Neuronal stem cell (in vitro differentiated cells): ENCODE measurements around the gene THAP11.

ENCODE experiments used
- DNase-seq: peaks from one replicate; pipeline ENCODE4 v3.0.0-alpha.2; 2013; ENCODE audit warnings: low spot score
- H2AFZ ChIP-seq: one replicate; pipeline ENCODE4 v1.6.1; 2013; ENCODE audit warnings: mild to moderate bottlenecking, low read length, inconsistent platforms
- H2AK5ac ChIP-seq: 2 replicates; pipeline ENCODE4 v1.6.1; 2013; ENCODE audit warnings: low read depth, mild to moderate bottlenecking, inconsistent platforms, low read length, moderate library complexity, mixed read lengths
- H2BK120ac ChIP-seq: 2 replicates; pipeline ENCODE4 v1.6.1; 2013; ENCODE audit warnings: low read depth, mild to moderate bottlenecking, inconsistent platforms, low read length, moderate library complexity, mixed read lengths
- H2BK12ac ChIP-seq: one replicate; pipeline ENCODE4 v1.6.1; 2013; ENCODE audit warnings: low read length, inconsistent platforms
- H2BK15ac ChIP-seq: 2 replicates; pipeline ENCODE4 v1.6.1; 2013; ENCODE audit warnings: mild to moderate bottlenecking, low read length, inconsistent platforms, mixed read lengths
- H2BK5ac ChIP-seq: one replicate; pipeline ENCODE4 v1.6.1; 2013; ENCODE audit warnings: inconsistent platforms, mild to moderate bottlenecking, low read length, moderate library complexity
- H3K14ac ChIP-seq: one replicate; pipeline ENCODE4 v1.6.1; 2013; ENCODE audit warnings: low read length, inconsistent platforms
- H3K18ac ChIP-seq: 2 replicates; pipeline ENCODE4 v1.6.1; 2013; ENCODE audit warnings: low read length, inconsistent platforms
- H3K23ac ChIP-seq: 2 replicates; pipeline ENCODE4 v1.6.1; 2013; ENCODE audit warnings: low read depth, mild to moderate bottlenecking, mixed read lengths, low read length, inconsistent platforms; ENCODE audit not compliant: poor library complexity
- H3K27ac ChIP-seq: replicated peaks from 3 replicates; pipeline ENCODE4 v1.5.1; 2013; ENCODE audit warnings: low read length, inconsistent platforms
- H3K27me3 ChIP-seq, 3 experiments: 2 replicates each; pipeline ENCODE4 v1.6.1; 2013; ENCODE audit warnings: low read length in 3 of 3, mild to moderate bottlenecking in 2 of 3, inconsistent platforms in 1 of 3, low read depth in 1 of 3, mixed read lengths in 1 of 3, moderate library complexity in 1 of 3; ENCODE audit not compliant: control insufficient read depth in 3 of 3, insufficient read depth in 3 of 3
- H3K36me3 ChIP-seq, 2 donors: replicated peaks in 1 of 2; 2 replicates each; pipeline ENCODE4 v1.6.1; 2013; ENCODE audit warnings: low read length in 2 of 2; ENCODE audit not compliant: control insufficient read depth in 2 of 2, insufficient read depth in 2 of 2
- H3K4ac ChIP-seq: 2 replicates; pipeline ENCODE4 v1.6.1; 2013; ENCODE audit warnings: inconsistent platforms, mild to moderate bottlenecking, low read length, moderate library complexity
- H3K4me1 ChIP-seq, 2 donors: 1 replicate in 1 of 2; 2 replicates in 1 of 2; pipeline ENCODE4 v1.6.1; 2013; ENCODE audit warnings: low read length in 2 of 2, low read depth in 1 of 2; ENCODE audit not compliant: control insufficient read depth in 2 of 2, insufficient read depth in 1 of 2
- H3K4me2 ChIP-seq: one replicate; pipeline ENCODE4 v1.6.1; 2013; ENCODE audit warnings: mild to moderate bottlenecking, low read length, inconsistent platforms; ENCODE audit not compliant: insufficient read depth, poor library complexity, severe bottlenecking
- H3K4me3 ChIP-seq, 2 donors: 2 replicates each; pipeline ENCODE4 v1.5.1; 2013; ENCODE audit warnings: low read length in 2 of 2, mild to moderate bottlenecking in 2 of 2, inconsistent platforms in 1 of 2, moderate library complexity in 1 of 2
- H3K79me1 ChIP-seq: one replicate; pipeline ENCODE4 v1.6.1; 2013; ENCODE audit warnings: low read depth, mild to moderate bottlenecking, inconsistent platforms, low read length, moderate library complexity
- H3K9ac ChIP-seq: one replicate; pipeline ENCODE4 v1.6.1; 2013; ENCODE audit warnings: mild to moderate bottlenecking, low read depth, low read length, inconsistent platforms; ENCODE audit not compliant: poor library complexity
- H3K9me3 ChIP-seq, 2 donors: replicated peaks in 1 of 2; 2 replicates each; pipeline versions ENCODE3 to v1.6.1; 2013; ENCODE audit warnings: low read length in 2 of 2, mild to moderate bottlenecking in 2 of 2, inconsistent platforms in 1 of 2, low read depth in 1 of 2, mixed read lengths in 1 of 2, moderate library complexity in 1 of 2; ENCODE audit not compliant: control insufficient read depth in 2 of 2, insufficient read depth in 1 of 2
- H4K8ac ChIP-seq: one replicate; pipeline ENCODE4 v1.6.1; 2013; ENCODE audit warnings: low read depth, mild to moderate bottlenecking, inconsistent platforms, low read length, moderate library complexity
- H4K91ac ChIP-seq: one replicate; pipeline ENCODE4 v1.6.1; 2013; ENCODE audit warnings: low read length, low read depth, mild to moderate bottlenecking, inconsistent platforms; ENCODE audit not compliant: poor library complexity
- WGBS, 2 donors: extraction: QIAGEN DNeasy Blood & Tissue Kit; methylation state at CpG; one replicate each; pipeline ENCODE4 v1.1.7; 2013; ENCODE audit warnings: missing lambda C conversion rate in 2 of 2, mixed read lengths in 1 of 2; ENCODE audit not compliant: insufficient read length in 2 of 2, insufficient replicate concordance in 1 of 2; ENCODE audit errors: extremely low coverage in 2 of 2; 5-methylcytosine and 5-hydroxymethylcytosine counted together

THAP11 gene

GRCh38 chr16:67878846-67879245 is 36.7 kb downstream of the THAP11 start:
- WGBS, 2 donors: no CpG with 5 or more reads among the region's 9 CpGs

GRCh38 chr16:67879462-67879861 is 37.3 kb downstream of the THAP11 start:
- no peak overlapping the region for H3K23ac ChIP-seq
- peaks cover 9% of the 10 kb centered on the region for H3K79me1 ChIP-seq
- no peak overlapping the region for H3K4ac ChIP-seq
- H3K4me2 ChIP-seq: no peak overlapping the region
- no peak overlapping the region for H3K18ac ChIP-seq
- H3K4me1 ChIP-seq: peaks cover 0 to 2% of the 10 kb centered on the region in 2 donors
- no peak overlapping the region for H3K4me3 ChIP-seq
- DNase-seq: no peak
- no peak overlapping the region for H4K8ac ChIP-seq
- no peak overlapping the region for H2BK120ac ChIP-seq
- no peak overlapping the region for H4K91ac ChIP-seq
- H3K9me3 ChIP-seq: peaks cover 0 to 1% of the 10 kb centered on the region in 2 donors
- no peak overlapping the region for H2BK15ac ChIP-seq
- H2AFZ ChIP-seq: no peak overlapping the region
- H3K14ac ChIP-seq: no peak overlapping the region
- H2BK5ac ChIP-seq: no peak overlapping the region
- no CpG with 5 or more reads among the region's 12 CpGs for WGBS, 2 donors
- no peaks in the 10 kb centered on the region for H3K27me3 ChIP-seq
- H3K9ac ChIP-seq: no peak overlapping the region
- no peak overlapping the region for H3K27ac ChIP-seq
- H2BK12ac ChIP-seq: no peak overlapping the region
- H2AK5ac ChIP-seq: no peak overlapping the region
- peaks cover 77 to 95% of the 10 kb centered on the region in 2 donors for H3K36me3 ChIP-seq

More at GRCh38 chr16:67878846-67879245, 36.7 kb downstream of the THAP11 start:
- H3K4ac ChIP-seq: no peak overlapping the region
- peaks cover 73 to 91% of the 10 kb centered on the region in 2 donors for H3K36me3 ChIP-seq
- H2BK5ac ChIP-seq: no peak overlapping the region
- no peak for DNase-seq
- no peaks in the 10 kb centered on the region for H3K27me3 ChIP-seq
- no peak overlapping the region for H3K27ac ChIP-seq
- H4K8ac ChIP-seq: no peak overlapping the region
- H2AFZ ChIP-seq: no peak overlapping the region
- no peak overlapping the region for H2BK120ac ChIP-seq
- H2BK15ac ChIP-seq: no peak overlapping the region
- no peak overlapping the region for H2BK12ac ChIP-seq
- H3K9me3 ChIP-seq: peaks cover 0 to 1% of the 10 kb centered on the region in 2 donors
- H3K4me3 ChIP-seq: no peak overlapping the region
- H3K23ac ChIP-seq: no peak overlapping the region
- no peak overlapping the region for H4K91ac ChIP-seq
- H3K4me2 ChIP-seq: no peak overlapping the region
- H3K9ac ChIP-seq: no peak overlapping the region
- no peak overlapping the region for H2AK5ac ChIP-seq
- peaks cover 14% of the 10 kb centered on the region for H3K79me1 ChIP-seq
- H3K14ac ChIP-seq: no peak overlapping the region
- H3K4me1 ChIP-seq: peaks cover 4 to 6% of the 10 kb centered on the region in 2 donors
- no peak overlapping the region for H3K18ac ChIP-seq

- H4K8ac ChIP-seq: no peak overlapping the region
- no peak overlapping the region for H3K27ac ChIP-seq
- no peak overlapping the region for H4K91ac ChIP-seq
- H3K79me1 ChIP-seq: peaks cover 8% of the 10 kb centered on the region
- no peak overlapping the region for H2BK15ac ChIP-seq
- no peak overlapping the region for H3K4me2 ChIP-seq
- no peak overlapping the region for H3K4me3 ChIP-seq
- H3K36me3 ChIP-seq: peaks cover 77 to 98% of the 10 kb centered on the region in 2 donors
- H2BK12ac ChIP-seq: no peak overlapping the region
- peaks cover 0 to 2% of the 10 kb centered on the region in 2 donors for H3K4me1 ChIP-seq
- no peak overlapping the region for H3K18ac ChIP-seq
- H3K9ac ChIP-seq: no peak overlapping the region
- no peaks in the 10 kb centered on the region for H3K27me3 ChIP-seq
- no peak overlapping the region for H3K23ac ChIP-seq
- WGBS, 2 donors: no CpG with 5 or more reads among the region's 5 CpGs
- H2BK5ac ChIP-seq: no peak overlapping the region
- H2AK5ac ChIP-seq: no peak overlapping the region
- peaks cover 0 to 1% of the 10 kb centered on the region in 2 donors for H3K9me3 ChIP-seq
- H3K4ac ChIP-seq: no peak overlapping the region
- no peak overlapping the region for H2BK120ac ChIP-seq
- DNase-seq: no peak
- H3K14ac ChIP-seq: no peak overlapping the region
- H2AFZ ChIP-seq: no peak overlapping the region
Observed at GRCh38 chr16:67879936-67880335, 37.8 kb downstream of the THAP11 start.

GRCh38 chr16:67880584-67880983 is 38.5 kb downstream of the THAP11 start:
- no peak overlapping the region for H3K14ac ChIP-seq
- H2BK15ac ChIP-seq: no peak overlapping the region
- no peaks in the 10 kb centered on the region for H3K27me3 ChIP-seq
- no CpG with 5 or more reads among the region's 13 CpGs for WGBS, 2 donors
- H3K4me3 ChIP-seq: no peak overlapping the region
- H3K9me3 ChIP-seq: peaks cover 0 to 1% of the 10 kb centered on the region in 2 donors
- peak overlapping the region; percentile 71 for H3K23ac ChIP-seq
- no peak overlapping the region for H3K27ac ChIP-seq
- DNase-seq: no peak
- H3K18ac ChIP-seq: no peak overlapping the region
- no peak overlapping the region for H2BK120ac ChIP-seq
- H3K36me3 ChIP-seq: peaks cover 77 to 95% of the 10 kb centered on the region in 2 donors
- H3K4ac ChIP-seq: no peak overlapping the region
- H2AFZ ChIP-seq: no peak overlapping the region
- H3K4me2 ChIP-seq: no peak overlapping the region
- no peak overlapping the region for H2BK12ac ChIP-seq
- H4K91ac ChIP-seq: no peak overlapping the region
- H2BK5ac ChIP-seq: no peak overlapping the region
- H3K9ac ChIP-seq: no peak overlapping the region
- H3K4me1 ChIP-seq: peaks cover 0 to 3% of the 10 kb centered on the region in 2 donors
- peaks cover 8% of the 10 kb centered on the region for H3K79me1 ChIP-seq
- no peak overlapping the region for H2AK5ac ChIP-seq
- no peak overlapping the region for H4K8ac ChIP-seq
